Coronary artery (tissue), 2 donors: Measurements from ENCODE around the gene VWA5B1.

Source experiments
- DNase-seq: peaks from one replicate; pipeline ENCODE4 v3.0.0-alpha.2; 2017; ENCODE audit warnings: low spot score
- H3K27ac ChIP-seq, 2 donors: fragments of 200-600 bp; sonication (generic); one replicate each; pipeline ENCODE4 v1.5.1; 2016 to 2019
- H3K4me3 ChIP-seq: fragments of 200-600 bp; sonication (generic); 2 replicates; pipeline ENCODE4 v1.5.1; 2016; ENCODE audit warnings: mild to moderate bottlenecking, moderate library complexity
- CTCF ChIP-seq: fragments of 200-600 bp; sonication (generic); IDR thresholded peaks from one replicate; pipeline ENCODE4 v1.5.1; 2019; ENCODE audit warnings: antibody characterized with exemption

The VWA5B1 gene

GRCh38 chr1:20327467-20327866 lies 36.8 kb downstream of the VWA5B1 start:
- Histone ChIP-seq H3K27ac (no peak overlapping the region), H3K4me3 (no peak overlapping the region)
- no peak for DNase-seq
- no peak for TF ChIP-seq CTCF

- Histone ChIP-seq H3K4me3 (no peak overlapping the region), H3K27ac (no peak overlapping the region)
- no peak for TF ChIP-seq CTCF
- DNase-seq: no peak
Measured at GRCh38 chr1:20328201-20328600, 37.5 kb downstream of the VWA5B1 start.

- no peak for TF ChIP-seq CTCF
- no peak for DNase-seq
- Histone ChIP-seq H3K27ac (no peak overlapping the region), H3K4me3 (no peak overlapping the region)
Measured at GRCh38 chr1:20329793-20330542, 39.3 kb downstream of the VWA5B1 start.

GRCh38 chr1:20334103-20334502 lies 43.4 kb downstream of the VWA5B1 start:
- no peak overlapping the region for H3K4me3 ChIP-seq
- DNase-seq: no peak

GRCh38 chr1:20336105-20336605 lies 45.5 kb downstream of the VWA5B1 start:
- TF ChIP-seq CTCF: no peak
- Histone ChIP-seq H3K27ac (no peak overlapping the region), H3K4me3 (no peak overlapping the region)
- no peak for DNase-seq

More at GRCh38 chr1:20334103-20334502, 43.4 kb downstream of the VWA5B1 start:
- no peak for TF ChIP-seq CTCF
- H3K27ac ChIP-seq: no peak overlapping the region

GRCh38 chr1:20337581-20337980 lies 46.9 kb downstream of the VWA5B1 start:
- no peak for TF ChIP-seq CTCF
- DNase-seq: no peak

GRCh38 chr1:20339811-20340457 lies 49.3 kb downstream of the VWA5B1 start:
- no peak for DNase-seq

More at GRCh38 chr1:20337581-20337980, 46.9 kb downstream of the VWA5B1 start:
- Histone ChIP-seq H3K4me3 (no peak overlapping the region), H3K27ac (no peak overlapping the region)

More at GRCh38 chr1:20339811-20340457, 49.3 kb downstream of the VWA5B1 start:
- H3K4me3 ChIP-seq: no peak overlapping the region
- TF ChIP-seq CTCF: no peak
- no peak overlapping the region for H3K27ac ChIP-seq
